GM23338 (cell line): ENCODE results near the gene REPS1. TPM values are rescaled to one million over a fixed set of nuclear protein-coding genes. Genes with fewer than 3 reads are reported as not detected.

ENCODE experiments used
- ATAC-seq: fragments of 200-7000 bp; cut with Tn5 transposase; 3 replicates; pipeline ENCODE4 v1.9.1; 2020
- DNase-seq: peaks from one replicate; pipeline ENCODE4 v3.0.0-alpha.2; 2015; ENCODE audit warnings: low spot score
- H2AFZ ChIP-seq: fragments of 200-600 bp; sonication (generic); 2 replicates; pipeline ENCODE4 v1.8.0; 2016; ENCODE audit warnings: antibody characterized with exemption, mild to moderate bottlenecking, moderate library complexity
- H3F3A ChIP-seq: fragments of 200-600 bp; sonication (generic); replicated peaks from 2 replicates; pipeline ENCODE4 v1.8.0; 2017; ENCODE audit warnings: antibody characterized with exemption, mixed run types, low read depth
- H3K27ac ChIP-seq: fragments of 200-600 bp; sonication (generic); 2 replicates; pipeline ENCODE4 v1.6.1; 2016; ENCODE audit warnings: low read depth
- H3K27me3 ChIP-seq: fragments of 200-600 bp; sonication (generic); 2 replicates; pipeline ENCODE4 v1.8.0; 2016; ENCODE audit warnings: mild to moderate bottlenecking, mixed run types, moderate library complexity; ENCODE audit not compliant: insufficient read depth
- H3K36me3 ChIP-seq: fragments of 200-600 bp; sonication (generic); 2 replicates; pipeline ENCODE4 v1.8.0; 2016; ENCODE audit warnings: mild to moderate bottlenecking; ENCODE audit not compliant: insufficient read depth
- H3K4me1 ChIP-seq: fragments of 200-600 bp; sonication (generic); 2 replicates; pipeline ENCODE4 v1.8.0; 2016; ENCODE audit warnings: mild to moderate bottlenecking, moderate library complexity; ENCODE audit not compliant: insufficient read depth
- H3K4me2 ChIP-seq: fragments of 200-600 bp; sonication (generic); 2 replicates; pipeline ENCODE4 v1.7.1; 2017; ENCODE audit warnings: mixed run types
- H3K4me3 ChIP-seq: fragments of 200-600 bp; sonication (generic); 2 replicates; pipeline ENCODE4 v1.6.1; 2016; ENCODE audit warnings: mixed run types
- H3K79me2 ChIP-seq: fragments of 200-600 bp; sonication (generic); replicated peaks from 2 replicates; pipeline ENCODE4 v1.8.0; 2017; ENCODE audit warnings: mild to moderate bottlenecking; ENCODE audit not compliant: insufficient read depth
- H3K9me2 ChIP-seq: fragments of 200-600 bp; sonication (generic); 2 replicates; pipeline ENCODE4 v1.8.0; 2017; ENCODE audit not compliant: insufficient read depth
- H4K20me1 ChIP-seq: fragments of 200-600 bp; sonication (generic); replicated peaks from 2 replicates; pipeline ENCODE4 v1.8.0; 2017; ENCODE audit warnings: mild to moderate bottlenecking; ENCODE audit not compliant: insufficient read depth
- H3K27ac Mint-ChIP-seq: 2 replicates; pipeline ENCODE4 v1.8.0; 2020; ENCODE audit warnings: inconsistent platforms, mild to moderate bottlenecking, moderate library complexity, mixed read lengths
- H3K27me3 Mint-ChIP-seq: 3 replicates; pipeline ENCODE4 v1.8.0; 2022; ENCODE audit warnings: low read depth, mild to moderate bottlenecking, moderate library complexity, mixed read lengths, inconsistent platforms; ENCODE audit not compliant: insufficient read depth, poor library complexity
- H3K36me3 Mint-ChIP-seq: 3 replicates; pipeline ENCODE4 v1.8.0; 2021; ENCODE audit warnings: low read depth, mild to moderate bottlenecking, inconsistent platforms, moderate library complexity, mixed read lengths
- H3K4me1 Mint-ChIP-seq: 3 replicates; pipeline ENCODE4 v1.8.0; 2020; ENCODE audit warnings: mild to moderate bottlenecking, inconsistent platforms, mixed read lengths
- H3K4me3 Mint-ChIP-seq: 3 replicates; pipeline ENCODE4 v1.8.0; 2021; ENCODE audit warnings: moderate library complexity, mild to moderate bottlenecking, inconsistent platforms, mixed read lengths
- H3K9me3 Mint-ChIP-seq: 3 replicates; pipeline ENCODE4 v1.8.0; 2020; ENCODE audit warnings: moderate library complexity, mild to moderate bottlenecking, inconsistent platforms, mixed read lengths
- EZH2phosphoT487 ChIP-seq: fragments of 200-600 bp; sonication (generic); IDR thresholded peaks from one replicate; pipeline ENCODE4 v1.8.1; 2018; ENCODE audit warnings: antibody characterized with exemption; ENCODE audit not compliant: unreplicated experiment
- JUNB ChIP-seq: IDR thresholded peaks from one replicate; pipeline ENCODE4 v1.6.1; 2016; ENCODE audit warnings: antibody characterized with exemption; ENCODE audit not compliant: unreplicated experiment
- REST ChIP-seq: IDR thresholded peaks from one replicate; pipeline ENCODE4 v1.6.1; 2018; ENCODE audit warnings: antibody characterized with exemption; ENCODE audit not compliant: unreplicated experiment
- STAT1 ChIP-seq: IDR thresholded peaks from one replicate; pipeline ENCODE4 v1.6.1; 2016; ENCODE audit warnings: antibody characterized with exemption; ENCODE audit not compliant: unreplicated experiment
- ZNF462 ChIP-seq: fragments of 250-450 bp; sonication (Bioruptor Pico); IDR thresholded peaks from 2 replicates; pipeline ENCODE4 v1.5.0; 2020; ENCODE audit warnings: mild to moderate bottlenecking, moderate library complexity
- polyA plus RNA-seq: library from polyadenylated mRNA; unstranded; fragments of >200 nt; fragmentation: Nextera tagmentation; extraction: Ambion mirVana; gene quantifications from 2 replicates; pipeline ENCODE4 v1.2.1, GENCODE V29; 2016
- total RNA-seq: library from RNA; depleted of rRNA; stranded (reverse); fragments of >200 nt; shearing (Covaris generic); gene quantifications from 2 replicates; pipeline ENCODE4 v1.2.3, GENCODE V29; 2014

Gene REPS1
- total and polyA plus RNA-seq, 2 experiments from 2014 or later: 46.0 to 65.7 TPM

GRCh38 chr6:138970159-138970558 is 17.9 kb downstream of the REPS1 start:
- H3F3A ChIP-seq: no peaks in the 10 kb centered on the region
- H3K36me3 ChIP-seq: no peaks in the 10 kb centered on the region
- TF ChIP-seq REST (no peak), ZNF462 (no peak), STAT1 (no peak), JUNB (no peak), EZH2phosphoT487 (no peak)
- DNase-seq (no peak), ATAC-seq (no peak)
- no peak overlapping the region for H3K27ac ChIP-seq
- no peaks in the 10 kb centered on the region for H3K27me3 ChIP-seq
- no peaks in the 10 kb centered on the region for H3K9me2 ChIP-seq
- Mint-ChIP-seq H3K36me3 (no peaks in the 10 kb centered on the region), H3K27me3 (peaks cover 2% of the 10 kb centered on the region), H3K4me1 (peaks cover 61% of the 10 kb centered on the region), H3K27ac (no peak overlapping the region), H3K4me3 (no peak overlapping the region), H3K9me3 (no peaks in the 10 kb centered on the region)
- H3K79me2 ChIP-seq: peaks cover 100% of the 10 kb centered on the region
- peaks cover 7% of the 10 kb centered on the region; the same call in 1 of the 2 replicates for H4K20me1 ChIP-seq
- H3K4me1 ChIP-seq: peaks cover 48% of the 10 kb centered on the region
- no peak overlapping the region for H3K4me2 ChIP-seq
- no peak overlapping the region for H3K4me3 ChIP-seq
- H2AFZ ChIP-seq: no peak overlapping the region
